ENCODE data around the gene LONRF2.

DNA sequence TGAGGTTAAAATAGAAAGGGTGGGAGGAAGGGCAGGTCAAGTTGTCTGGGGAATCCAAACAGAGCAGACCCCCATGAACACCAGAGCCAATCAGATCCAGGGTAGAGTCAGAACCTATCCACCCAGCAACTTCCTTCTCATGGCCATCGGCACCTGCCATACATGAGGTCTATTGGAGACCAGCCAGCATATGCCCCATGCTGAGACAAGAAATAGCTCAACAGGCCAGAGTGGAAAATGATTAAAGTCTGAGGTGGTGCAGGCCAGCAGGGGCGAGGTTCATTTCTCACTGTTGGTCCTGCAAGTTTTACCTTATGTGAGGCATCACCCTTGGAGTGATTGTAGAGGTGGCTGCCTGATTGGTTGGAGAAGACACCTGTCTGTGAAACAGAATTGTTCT, 89.2 kb downstream of the LONRF2 start:
- no peak for TF ChIP-seq CTCF (IDR thresholded peaks at IDR 0.05)
- no peak for TF ChIP-seq POLR2A (IDR thresholded peaks at IDR 0.05)
- TF ChIP-seq EP300 (IDR thresholded peaks at IDR 0.05): no peak

All from upper lobe of left lung (tissue), 4 donors.